ENCODE results near the gene TRPM7. TPM values are rescaled to one million over a fixed set of nuclear protein-coding genes. Genes with fewer than 3 reads are reported as not detected.

Gene TRPM7
- polyA plus RNA-seq, 1 experiment = 31.2 TPM

GRCh38 chr15:50665938-50666337 is 20.7 kb downstream of the TRPM7 start:
- DNase-seq (ENCODE audit: low read depth, low spot score) = no peak
- no peaks in the 10 kb centered on the region for H3K9me3 ChIP-seq (ENCODE audit: control insufficient read depth, insufficient read depth, low read length)
- H3K27me3 ChIP-seq (ENCODE audit: control insufficient read depth, insufficient read depth, low read length) = no peaks in the 10 kb centered on the region
- ChIA-PET POLR2A (no interaction called here), CTCF (no interaction called here)
- TF ChIP-seq CTCF (IDR thresholded peaks at IDR 0.05; ENCODE audit: low read depth, low read length) = no peak
- H3K27ac ChIP-seq (ENCODE audit: low read depth, low read length) = no peak overlapping the region
- no peak overlapping the region for H3K4me3 ChIP-seq (ENCODE audit: low read depth, low read length)

DNA sequence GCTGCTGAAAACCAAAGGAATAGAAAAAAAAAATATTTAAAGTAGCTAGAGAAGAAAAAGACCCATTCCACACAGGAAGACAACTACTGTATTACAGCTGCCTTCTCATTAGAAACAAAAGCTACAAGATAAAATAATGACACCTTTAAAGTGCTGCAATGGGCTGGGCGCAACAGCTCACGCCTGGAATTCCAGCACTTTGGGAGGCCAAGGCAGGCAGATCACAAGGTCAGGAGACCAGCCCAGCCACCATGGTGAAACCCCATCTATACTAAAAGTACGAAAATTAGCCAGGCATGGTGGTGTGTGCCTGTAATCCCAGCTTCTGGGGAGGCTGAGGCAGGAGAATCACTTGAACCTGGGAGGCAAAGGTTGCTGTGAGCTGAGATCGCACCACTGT is 31.0 kb downstream of the TRPM7 start:
- Histone ChIP-seq H3K4me3 (ENCODE audit: low read depth, low read length) (no peak overlapping the region), H3K27ac (ENCODE audit: low read depth, low read length) (no peak overlapping the region), H3K27me3 (ENCODE audit: control insufficient read depth, insufficient read depth, low read length) (no peaks in the 10 kb centered on the region), H3K9me3 (ENCODE audit: control insufficient read depth, insufficient read depth, low read length) (no peaks in the 10 kb centered on the region)
- no peak for DNase-seq (ENCODE audit: low read depth, low spot score)
- TF ChIP-seq CTCF (IDR thresholded peaks at IDR 0.05; ENCODE audit: low read depth, low read length) = no peak
- ChIA-PET CTCF (no interaction called here), POLR2A (no interaction called here)

GRCh38 chr15:50653156-50653743 is 33.3 kb downstream of the TRPM7 start:
- Histone ChIP-seq H3K4me3 (ENCODE audit: low read depth, low read length) (no peak overlapping the region), H3K27ac (ENCODE audit: low read depth, low read length) (no peak overlapping the region), H3K27me3 (ENCODE audit: control insufficient read depth, insufficient read depth, low read length) (no peaks in the 10 kb centered on the region), H3K9me3 (ENCODE audit: control insufficient read depth, insufficient read depth, low read length) (no peaks in the 10 kb centered on the region)
- DNase-seq (ENCODE audit: low read depth, low spot score) = no peak
- no peak for TF ChIP-seq CTCF (IDR thresholded peaks at IDR 0.05; ENCODE audit: low read depth, low read length)
- CTCF ChIA-PET = interaction anchor here (1.1 kb wide), 1 partner anchor 232 kb away, joined by 3 read pairs; no protein-coding TSS in a partner anchor
- POLR2A ChIA-PET = no interaction called here

GRCh38 chr15:50652671-50653070 is 33.9 kb downstream of the TRPM7 start:
- no peak overlapping the region for H3K27ac ChIP-seq (ENCODE audit: low read depth, low read length)
- CTCF ChIA-PET = interaction anchor here (1.1 kb wide), 1 partner anchor 232 kb away, joined by 3 read pairs; no protein-coding TSS in a partner anchor

More at GRCh38 chr15:50652671-50653070, 33.9 kb downstream of the TRPM7 start:
- no peak overlapping the region for H3K4me3 ChIP-seq (ENCODE audit: low read depth, low read length)
- no peaks in the 10 kb centered on the region for H3K27me3 ChIP-seq (ENCODE audit: control insufficient read depth, insufficient read depth, low read length)
- no peak for DNase-seq (ENCODE audit: low read depth, low spot score)
- POLR2A ChIA-PET = no interaction called here
- TF ChIP-seq CTCF (IDR thresholded peaks at IDR 0.05; ENCODE audit: low read depth, low read length) = no peak
- no peaks in the 10 kb centered on the region for H3K9me3 ChIP-seq (ENCODE audit: control insufficient read depth, insufficient read depth, low read length)
